ENCODE measurements around the gene PKP4.

PKP4 gene

DNA sequence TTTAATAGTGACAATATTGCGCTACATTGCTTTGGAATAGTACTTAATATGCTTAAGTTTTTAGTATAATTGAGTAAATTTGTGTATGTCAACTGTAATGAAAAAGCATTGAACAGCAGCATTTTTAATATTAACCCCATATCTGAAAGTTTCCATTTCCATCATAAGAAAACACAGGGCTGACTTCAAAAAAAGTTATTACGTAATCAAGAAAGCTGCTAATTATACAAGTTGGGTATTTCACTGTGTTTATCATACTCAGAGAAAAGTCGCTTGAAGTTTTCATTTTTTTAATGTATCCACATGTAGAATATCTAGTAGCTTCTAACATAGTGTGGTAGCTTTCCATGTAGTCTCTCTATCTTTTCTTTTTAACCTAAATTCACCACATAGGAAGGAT, 146.5 kb downstream of the PKP4 start:
- no peak for DNase-seq

DNA sequence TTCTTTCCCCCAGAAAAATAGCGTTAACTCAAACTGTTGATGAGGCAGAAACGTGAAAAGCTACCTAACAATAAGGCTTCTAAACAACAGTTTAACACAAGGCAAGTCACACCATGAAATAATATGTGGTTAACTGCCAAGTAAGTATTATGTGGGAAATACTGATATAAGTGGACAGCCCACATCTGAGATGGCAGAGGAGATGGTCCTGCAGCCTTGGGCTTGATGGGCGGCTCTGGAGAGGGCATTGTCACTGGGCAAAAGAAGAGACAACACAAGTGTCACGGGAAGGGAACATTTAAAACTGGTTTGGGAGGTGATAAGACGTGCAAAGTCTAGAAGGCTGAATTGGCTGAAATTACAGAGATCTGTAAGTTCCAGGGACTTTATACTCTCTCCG, 147.2 kb downstream of the PKP4 start:
- no peak for DNase-seq

DNA sequence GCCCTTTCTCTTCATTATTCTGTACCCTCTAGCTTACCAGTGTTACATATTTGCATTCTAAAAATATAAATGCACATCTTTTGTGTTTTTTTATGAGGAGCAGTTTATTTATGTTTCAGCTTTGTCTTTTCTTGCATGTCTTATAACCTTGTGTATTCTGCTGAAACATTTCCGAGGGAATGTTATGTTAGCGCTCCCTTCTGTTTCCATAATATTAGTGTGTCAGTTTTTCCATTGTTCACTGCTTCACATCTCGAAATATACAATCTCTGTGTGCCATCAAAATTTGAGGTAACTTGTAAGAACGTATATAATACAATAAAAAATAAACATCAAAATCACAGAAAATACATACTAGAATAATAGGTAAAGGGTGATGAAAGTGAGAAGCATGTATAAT, 153.3 kb downstream of the PKP4 start:
- no peak for DNase-seq

DNA sequence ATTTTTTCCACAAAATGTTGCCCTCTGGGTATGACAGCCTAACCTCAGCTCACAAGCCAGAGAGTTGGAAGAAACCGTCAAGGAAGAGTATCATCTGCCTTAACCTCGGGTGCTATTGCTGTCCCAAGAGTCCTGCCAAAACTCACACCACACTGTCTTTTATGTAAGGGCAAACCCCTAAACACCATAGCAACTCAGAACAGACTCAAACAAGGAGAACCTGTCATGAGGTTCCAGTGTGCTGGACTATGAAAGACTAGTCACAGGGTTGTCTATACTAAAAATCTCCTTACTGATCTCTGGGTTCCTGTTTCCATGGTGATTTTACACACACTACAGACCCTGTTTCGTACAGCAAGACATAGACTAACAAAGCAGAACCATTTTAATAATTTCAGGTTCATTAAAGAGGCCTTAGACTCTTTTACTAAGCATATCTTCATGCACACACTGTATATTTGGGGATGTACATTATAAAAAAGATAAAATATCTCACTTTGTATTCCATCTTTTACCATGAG, 159.8 kb downstream of the PKP4 start:
- DNase-seq: no peak

DNA sequence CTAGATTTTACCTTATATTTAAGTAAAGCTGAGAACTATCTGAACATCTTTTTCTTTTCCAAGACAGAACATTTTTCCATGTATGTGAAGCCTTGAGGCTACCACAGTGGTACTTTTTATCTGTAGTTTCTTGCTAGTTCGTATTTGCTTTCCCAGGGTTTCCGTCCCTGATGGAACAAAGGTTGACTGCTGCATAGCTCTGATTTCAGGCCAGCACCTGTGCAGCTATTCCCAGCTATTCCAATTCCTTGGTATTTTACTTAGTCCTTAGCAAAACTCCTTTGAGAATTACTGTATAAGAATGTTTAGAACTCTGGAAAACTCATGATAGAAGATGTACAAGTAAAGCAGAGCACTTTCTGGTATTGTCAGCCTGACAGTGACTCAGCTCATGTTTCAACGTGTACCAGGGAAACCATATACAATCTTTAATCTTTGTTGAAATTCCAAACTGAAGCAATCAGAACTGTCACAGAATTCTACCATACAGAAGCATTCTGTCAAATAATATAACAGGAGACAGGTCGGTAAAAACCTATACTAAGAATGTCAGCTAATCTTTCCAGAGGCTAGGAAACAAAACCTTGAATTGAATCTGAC, 162.2 kb downstream of the PKP4 start:
- DNase-seq: no peak

DNA sequence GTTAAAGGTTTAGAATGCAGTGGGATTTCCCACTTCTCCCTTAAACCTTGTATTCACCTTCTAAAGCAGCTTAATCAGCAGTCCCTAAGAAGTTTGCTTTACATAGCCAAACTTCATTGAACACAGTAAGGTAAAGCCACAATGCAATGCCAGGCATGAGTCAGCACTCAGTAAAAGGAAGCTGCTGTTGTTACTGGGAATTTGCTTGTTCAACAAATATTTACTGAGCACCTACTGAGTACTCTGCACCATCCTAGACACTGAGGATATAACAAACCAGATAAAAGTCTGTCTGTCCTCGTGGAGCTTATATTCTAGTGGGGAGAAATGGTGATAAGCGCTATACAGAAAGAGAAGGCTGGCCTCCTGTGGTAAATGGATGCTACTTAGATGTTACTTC, 162.7 kb downstream of the PKP4 start:
- no peak for DNase-seq

DNA sequence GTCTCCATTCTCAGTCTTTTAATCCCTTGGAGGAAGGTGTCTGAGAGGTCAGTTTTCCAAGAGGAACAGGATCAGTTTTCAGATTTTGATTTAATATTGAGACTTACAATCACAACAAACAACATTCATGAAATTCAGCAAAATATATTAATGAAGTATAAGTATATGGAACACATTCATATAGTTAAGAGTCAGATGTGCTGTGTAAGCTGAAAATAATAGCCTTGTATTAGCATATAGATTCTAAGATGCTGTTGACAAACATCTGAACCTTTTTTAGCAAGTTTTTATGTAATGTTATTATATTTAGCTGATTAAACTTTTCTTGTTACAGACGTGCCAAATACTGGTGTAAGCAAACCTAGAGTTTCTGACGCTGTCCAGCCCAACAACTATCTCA, 163.9 kb downstream of the PKP4 start:
- DNase-seq: no peak

DNA sequence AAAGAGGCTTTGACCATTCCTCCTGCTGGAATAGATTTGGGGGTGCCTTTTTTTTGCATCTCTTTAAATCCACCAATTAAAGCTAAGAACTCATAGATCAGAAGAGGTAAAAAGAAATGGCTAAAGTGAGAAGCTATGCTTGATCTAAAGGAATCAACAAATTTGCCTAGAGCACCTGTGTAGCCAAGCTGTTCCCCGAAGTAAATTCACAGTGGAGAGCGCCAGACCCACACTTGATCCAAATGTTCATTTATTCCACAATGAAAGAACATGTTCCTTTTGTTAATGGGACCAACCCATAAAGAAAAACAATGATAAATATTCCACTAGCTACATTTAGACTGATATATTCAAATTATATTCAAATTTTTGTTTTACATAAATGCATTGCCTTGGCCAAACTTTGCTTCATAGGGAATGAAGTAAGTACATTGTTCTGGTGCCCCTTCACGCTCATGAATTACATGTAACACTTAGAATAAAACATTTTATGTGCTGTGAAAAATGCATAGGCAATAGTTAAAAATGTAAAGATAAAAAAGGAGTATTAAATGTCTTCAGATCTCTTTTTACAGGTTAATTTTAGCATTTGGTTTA, 167.4 kb downstream of the PKP4 start:
- no peak for DNase-seq

DNA sequence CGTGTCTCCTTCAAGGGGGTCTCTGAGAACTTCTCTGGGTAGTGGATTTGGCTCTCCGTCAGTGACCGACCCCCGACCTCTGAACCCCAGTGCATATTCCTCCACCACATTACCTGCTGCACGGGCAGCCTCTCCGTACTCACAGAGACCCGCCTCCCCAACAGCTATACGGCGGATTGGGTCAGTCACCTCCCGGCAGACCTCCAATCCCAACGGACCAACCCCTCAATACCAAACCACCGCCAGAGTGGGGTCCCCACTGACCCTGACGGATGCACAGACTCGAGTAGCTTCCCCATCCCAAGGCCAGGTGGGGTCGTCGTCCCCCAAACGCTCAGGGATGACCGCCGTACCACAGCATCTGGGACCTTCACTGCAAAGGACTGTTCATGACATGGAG, 168.2 kb downstream of the PKP4 start:
- DNase-seq: no peak

DNA sequence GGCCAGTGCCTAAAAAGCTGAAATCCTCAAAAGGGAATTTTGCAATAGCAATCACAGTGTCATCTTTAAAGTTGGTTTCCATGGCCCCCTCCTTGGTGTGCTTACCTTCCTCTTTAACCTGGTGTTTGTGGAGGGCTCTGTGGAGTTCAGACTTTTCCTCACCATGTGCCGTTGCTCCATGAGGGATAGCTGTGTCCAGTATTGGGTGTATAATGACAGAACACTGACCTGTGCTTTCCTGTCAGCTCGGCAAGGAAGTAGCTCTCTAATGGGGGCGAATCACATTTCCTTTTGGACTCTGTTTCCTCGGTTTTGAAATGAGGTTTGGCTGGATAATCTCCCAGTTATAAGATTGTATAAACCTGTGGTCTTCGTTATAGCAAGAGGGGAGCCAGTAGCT, 172.4 kb downstream of the PKP4 start:
- DNase-seq: no peak

DNA sequence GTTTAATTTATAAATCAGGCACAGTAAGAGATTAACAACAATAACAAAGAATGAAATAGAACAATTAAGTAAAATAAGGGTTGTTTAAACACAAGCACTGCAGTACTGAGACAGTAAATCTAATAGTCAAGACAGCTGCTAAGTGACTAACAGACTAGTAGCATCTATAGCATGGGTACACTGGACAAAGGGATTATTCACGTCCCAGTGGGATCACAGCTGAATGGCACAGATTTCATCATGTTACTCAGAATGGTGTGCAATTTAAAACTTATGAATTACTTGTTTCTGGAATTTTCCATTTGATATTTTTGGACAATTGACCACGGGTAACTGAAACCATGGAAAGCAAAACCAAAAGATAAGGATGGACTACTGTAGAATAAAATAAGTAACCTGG, 176.5 kb downstream of the PKP4 start:
- no peak for DNase-seq

DNA sequence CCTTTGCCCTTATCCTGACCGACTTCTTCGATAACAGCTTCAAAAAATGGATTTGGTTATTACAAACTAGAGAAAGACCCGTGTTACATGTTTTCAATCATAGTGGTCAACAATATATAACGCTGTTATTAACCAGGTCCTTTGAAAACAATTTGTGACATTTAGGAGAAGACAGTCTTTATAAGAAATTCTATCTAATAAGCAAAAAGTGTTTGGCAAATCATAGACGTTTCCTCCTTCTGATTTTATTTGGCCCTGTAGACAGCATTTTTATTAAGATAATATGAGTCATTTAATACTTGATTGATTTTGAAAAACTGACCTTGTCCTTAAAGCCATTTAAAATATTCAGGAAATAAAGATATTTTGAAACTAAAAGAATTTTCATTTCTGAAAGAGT, 177.9 kb downstream of the PKP4 start:
- no peak for DNase-seq

DNA sequence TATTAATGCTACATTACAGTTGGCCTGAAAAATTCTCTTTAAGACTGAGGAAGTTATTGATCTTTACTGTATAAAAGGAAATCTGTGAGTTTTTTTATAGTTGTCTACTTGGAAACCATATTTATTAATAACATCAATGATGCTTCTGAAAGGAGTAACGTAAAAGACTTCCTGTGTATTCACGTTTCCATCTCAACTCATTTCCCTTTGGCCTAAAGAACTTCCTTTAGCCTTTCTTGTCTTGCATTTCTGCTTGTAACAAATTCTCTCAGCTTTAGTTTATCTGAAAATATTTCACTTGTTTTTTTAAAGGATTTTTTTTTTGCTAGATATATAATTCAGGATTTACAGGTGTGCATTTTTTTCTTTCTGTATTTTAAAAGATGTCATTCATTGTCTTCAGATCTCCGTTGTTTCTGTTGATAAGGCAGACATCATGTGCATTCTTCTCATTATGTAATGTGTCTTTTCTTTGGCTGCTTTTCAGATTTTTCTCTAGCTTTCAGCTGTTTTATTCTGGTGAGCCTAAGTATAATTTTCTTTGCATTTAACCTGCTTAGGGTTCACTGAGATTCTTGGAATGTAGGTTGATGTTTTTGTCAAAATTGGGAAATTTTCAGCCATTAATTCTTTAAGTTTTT, 179.3 kb downstream of the PKP4 start:
- DNase-seq: no peak

DNA sequence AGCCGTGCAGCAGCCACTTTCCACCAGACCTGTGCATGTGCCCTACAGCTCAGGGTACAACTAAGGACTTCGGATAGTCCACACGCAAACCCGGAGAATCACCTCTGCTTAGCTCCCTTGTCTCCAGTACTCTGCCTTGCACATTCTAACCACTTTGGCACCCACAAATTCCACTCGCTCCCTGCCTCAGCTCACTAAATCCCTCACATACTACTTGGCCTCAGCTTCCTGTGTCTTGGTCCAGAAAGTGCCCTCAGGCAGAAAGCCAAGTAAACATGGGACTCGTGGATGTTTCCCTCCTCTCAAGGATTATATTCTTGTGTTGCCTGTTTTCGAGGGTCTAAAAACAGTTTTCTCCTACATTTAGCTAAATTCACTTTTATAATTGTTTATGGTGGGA, 180.6 kb downstream of the PKP4 start:
- no peak for DNase-seq

DNA sequence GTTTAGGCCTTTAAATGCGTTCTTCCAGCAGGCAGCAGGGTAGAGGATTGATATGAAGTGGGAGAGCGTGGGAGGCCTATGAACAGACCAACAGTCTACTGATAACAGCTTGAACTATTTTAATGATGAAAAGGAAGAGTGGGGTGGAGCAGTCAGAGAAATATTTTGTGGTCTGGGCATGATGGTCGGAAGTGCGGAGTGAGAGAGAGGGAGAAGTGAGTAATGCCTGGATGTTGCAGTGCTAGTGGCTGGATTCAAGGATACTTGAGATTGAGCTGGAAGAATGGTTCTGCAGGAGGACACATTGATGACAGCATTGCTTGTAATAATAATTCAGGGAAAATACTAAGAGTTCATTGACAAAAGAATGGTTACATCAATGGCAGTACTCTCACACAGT, 187.4 kb downstream of the PKP4 start:
- DNase-seq: no peak

DNA sequence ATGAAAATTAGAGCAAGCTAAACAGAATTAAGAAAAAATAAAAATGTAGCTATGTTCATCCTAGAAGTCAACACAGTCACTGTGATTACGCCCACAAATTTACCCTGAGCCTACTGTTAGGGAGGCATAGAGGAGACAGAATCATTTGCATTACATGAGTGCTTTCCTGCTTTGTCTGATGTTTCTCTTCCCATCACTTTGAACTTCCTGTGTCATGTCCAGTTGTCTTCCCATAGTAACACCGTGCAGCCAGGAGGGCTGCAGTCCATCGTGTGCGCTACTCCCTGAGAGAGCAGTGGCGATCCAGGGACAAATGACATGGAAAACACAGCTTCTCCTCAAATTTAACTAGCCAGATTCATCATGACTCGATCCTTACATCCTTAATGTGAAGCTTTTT, 188.5 kb downstream of the PKP4 start:
- DNase-seq: no peak

DNA sequence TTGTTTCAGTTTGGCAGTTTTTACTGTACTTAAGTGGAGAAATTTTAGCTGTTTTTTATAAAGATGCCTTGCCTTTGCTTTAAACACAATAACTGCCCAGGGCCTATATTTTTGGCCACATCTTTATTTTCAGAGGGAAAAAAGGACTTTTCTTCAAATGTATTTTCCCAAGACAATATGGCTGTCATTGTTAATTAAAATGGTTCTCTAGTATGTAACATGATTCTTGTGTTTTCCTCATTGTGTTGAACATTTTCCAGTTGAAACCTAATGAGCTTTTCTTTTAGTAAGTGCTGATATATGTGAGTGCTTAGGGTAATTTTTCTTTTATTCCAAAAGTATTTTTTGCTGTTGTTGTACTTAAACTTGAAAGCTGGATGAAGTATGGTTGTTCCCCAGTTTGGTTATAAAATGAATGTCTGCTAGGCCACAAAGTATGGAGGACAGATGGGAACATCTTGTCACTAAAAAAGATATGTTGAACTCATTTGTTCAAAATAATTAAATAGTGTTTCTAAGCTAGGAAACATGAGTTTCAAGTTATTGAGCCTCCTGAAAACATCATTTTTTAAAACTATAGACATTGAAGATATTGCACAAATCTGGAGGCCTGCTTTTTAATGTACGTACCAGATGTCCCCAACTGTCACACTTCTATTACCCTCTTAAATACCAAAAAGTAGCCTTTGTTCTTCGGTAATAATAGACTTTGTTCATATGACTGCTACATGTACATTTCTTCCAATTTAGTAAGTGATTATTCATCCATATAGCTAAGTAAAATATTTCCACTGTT, 190.9 kb downstream of the PKP4 start:
- DNase-seq: no peak

DNA sequence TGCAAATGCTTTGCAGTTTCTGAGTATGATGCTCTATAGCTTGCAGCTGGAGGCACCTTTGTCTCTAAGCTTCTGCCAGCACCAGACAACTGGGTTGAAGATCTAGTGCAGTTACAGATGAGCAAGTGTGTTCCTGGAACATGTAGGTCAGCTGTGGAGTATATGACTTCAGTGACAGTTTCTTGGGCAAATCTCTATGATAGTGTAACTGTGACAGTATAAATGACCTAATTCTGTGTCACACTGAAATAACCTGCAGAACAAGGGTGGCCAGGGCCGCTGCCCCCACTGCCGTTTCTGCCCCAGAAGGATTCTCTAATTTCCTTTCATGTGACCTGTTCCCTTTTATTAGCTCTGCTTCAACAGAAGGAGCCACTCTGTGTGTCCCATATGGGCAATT, 193.1 kb downstream of the PKP4 start:
- DNase-seq: no peak

DNA sequence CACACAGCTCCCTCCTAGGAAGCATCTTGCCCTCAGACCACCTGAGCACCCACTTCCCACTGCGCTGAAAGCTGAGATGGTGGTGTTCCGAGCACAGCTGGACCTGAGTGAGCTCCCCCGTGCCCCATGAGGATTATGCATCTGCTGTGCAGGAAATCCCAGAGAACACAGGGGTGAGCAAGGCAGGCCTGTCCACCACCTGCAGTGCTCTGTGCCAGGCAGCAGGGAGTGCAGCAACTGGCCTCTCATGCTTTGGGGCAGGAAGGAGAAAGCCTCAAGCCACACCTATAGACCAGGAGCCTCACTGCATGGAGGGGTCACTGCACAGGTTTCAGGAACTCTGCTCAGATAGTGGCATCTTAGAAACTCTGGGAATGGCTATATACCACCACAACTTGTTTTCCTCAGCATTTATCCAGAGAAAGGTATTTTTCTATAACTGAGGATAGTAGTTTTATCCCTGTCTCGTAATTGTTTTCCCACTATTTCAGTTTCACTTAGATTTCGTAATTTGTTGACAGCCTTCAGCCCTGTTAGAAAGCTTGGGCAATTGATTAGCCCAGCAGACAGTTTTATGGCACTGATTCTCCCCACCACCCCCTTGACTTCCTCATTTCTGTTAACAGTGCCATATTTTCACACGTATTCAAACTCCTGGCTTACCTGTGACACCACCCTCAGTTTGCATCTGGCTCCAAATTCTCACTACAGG, 194.1 kb downstream of the PKP4 start:
- no peak for DNase-seq

DNA sequence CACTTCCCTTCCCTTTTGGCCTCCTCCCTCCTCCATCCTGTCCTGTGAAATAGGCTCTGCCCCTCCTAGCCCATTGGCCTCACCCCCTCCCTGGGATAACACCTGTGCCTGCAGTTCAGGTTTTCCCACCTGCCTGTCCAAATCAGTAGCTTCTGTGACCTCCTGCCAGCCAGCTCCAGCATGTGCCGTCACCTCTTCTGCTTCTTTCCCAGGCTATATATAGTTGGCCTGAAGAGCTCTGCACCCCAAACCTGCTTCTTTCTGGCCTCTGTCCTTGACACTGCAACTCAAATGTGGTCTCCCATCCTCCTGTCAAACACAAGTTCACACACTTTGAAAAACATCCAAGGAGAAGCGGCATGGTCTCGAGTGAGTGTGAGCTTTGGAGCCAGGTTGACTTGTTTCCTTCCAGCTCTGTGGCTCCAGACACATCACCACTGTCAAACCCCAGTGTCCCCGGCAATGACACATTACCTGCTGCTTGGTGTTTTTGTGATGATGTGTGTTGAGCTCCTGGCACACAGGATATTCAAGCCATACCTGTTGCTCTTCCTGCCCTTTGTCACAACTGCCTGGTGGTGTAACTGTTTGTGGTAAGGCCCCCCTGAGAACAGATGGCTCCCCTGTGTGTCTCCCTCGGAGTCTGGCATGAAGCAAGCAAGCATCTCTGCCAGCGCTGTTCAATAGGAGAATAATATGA, 194.8 kb downstream of the PKP4 start:
- DNase-seq: no peak

DNA sequence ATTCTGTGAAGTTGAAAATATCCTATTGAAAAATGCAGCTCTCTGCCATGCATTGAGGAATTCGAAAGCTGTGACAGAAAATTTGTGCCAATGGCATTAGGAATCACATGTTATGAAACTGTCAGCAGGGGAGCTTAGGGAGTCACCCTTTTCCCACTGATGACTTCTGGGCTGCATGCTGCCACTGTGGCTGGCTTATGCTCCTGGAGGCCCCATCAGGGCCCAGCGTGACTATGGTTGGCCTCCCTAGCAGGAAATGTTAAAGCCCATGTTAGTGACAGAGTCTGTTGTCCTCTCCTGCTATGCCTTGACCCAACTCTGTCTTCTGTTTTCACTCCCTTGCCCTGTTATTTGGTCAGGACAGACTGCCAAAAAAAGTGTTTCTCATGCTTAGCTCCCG, 198.9 kb downstream of the PKP4 start:
- DNase-seq: no peak

DNA sequence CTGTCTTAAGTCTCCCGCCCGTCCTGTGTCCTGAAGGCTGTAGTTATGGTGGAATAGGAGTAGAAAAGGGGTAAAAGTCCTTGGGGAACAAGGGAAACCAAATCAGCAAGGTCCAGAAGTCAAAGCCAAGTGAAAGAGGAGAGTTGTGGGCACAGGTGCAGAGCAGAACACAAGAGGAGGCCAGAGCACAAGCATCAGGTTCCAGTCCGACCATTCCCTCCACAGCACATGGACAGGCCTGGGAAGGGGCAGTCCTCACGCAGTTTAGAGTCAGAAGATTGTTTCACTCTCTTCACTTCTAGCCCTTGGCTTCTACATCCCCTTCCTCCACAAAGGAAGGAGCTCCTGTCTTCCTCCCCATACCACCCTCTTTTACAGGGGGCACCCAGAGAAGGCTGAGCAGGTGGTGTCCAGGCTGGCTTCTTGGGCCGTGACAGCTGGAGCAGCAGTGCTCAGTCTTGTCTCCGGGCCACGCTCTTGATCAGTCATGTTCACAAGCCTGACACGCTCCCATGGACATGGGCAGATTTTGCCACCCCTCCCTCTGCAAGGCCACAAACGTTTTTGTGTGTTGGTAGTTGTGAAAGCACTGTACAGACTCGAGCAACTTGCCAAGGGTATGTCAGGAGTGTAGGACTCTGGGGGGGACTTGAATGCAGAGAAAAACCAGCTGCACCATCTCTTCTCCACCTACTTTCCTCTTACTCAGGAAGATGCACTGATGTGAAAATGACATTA, 199.9 kb downstream of the PKP4 start:
- no peak for DNase-seq
